GM21786 (cell line): Measurements from ENCODE around the gene SNW1.
A peak's percentile ranks its signal among the peaks of the same experiment; 100 is the strongest.
"Not testable (repeated sequence)": the region's sequence is repeated elsewhere in the genome, so short reads cannot be mapped to it uniquely, and the experiment has no call there.

Experiments
- ATAC-seq: cut with Tn5 transposase; IDR thresholded peaks from one replicate; pipeline ENCODE4 v1.9.1; 2021; ENCODE audit not compliant: unreplicated experiment

Gene SNW1

DNA sequence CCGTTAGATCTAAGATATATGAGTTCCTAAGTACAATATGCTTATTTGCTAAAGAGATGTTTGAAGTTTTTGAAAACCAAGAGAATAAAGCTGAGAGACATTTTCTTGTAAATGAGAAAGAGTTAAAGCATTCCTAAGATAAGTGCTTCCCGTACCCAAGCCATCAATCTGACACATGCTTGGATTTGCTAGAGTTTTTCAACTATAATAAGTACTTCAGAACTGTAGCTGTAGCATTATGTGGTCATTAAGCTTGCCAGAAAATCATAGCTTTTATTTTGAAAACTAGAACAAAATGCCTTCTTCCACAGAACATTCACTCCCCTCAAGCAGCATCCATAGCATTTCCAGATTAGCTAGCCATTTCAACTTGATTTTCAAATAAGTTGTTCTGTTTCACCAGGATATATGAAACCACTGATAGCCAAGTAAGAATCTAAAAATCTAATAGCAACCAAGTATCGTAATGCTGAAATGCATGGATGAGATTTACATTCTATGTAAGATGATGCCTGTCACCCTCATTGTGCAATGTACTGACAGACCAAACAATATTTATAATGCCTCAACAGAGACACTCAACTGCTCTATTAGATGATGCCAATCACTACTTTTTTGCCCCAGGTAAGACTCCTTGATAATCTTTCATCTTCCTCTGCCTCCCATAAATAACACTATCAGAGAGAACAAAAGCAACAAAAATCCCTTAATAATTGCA, 8.0 kb downstream of the SNW1 start:
- ATAC-seq: no peak

DNA sequence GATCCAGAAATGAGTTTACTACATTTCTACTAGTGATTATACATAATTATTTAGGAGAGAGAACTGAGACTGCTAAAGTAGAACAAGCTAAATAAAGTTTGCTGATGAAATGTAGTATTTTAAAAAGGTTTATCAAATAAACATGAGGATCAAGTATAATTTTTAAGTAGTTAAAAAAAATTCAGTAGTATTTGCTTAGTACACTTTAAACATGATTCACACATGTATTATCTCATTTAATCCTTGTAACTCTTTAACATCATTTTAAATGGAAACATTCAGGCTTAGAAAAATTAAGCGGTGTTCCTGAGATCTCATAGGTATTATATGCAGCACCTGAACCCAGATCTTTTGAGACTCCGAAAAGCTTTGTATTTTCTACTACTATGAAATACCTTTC, 8.7 kb downstream of the SNW1 start:
- no peak for ATAC-seq

DNA sequence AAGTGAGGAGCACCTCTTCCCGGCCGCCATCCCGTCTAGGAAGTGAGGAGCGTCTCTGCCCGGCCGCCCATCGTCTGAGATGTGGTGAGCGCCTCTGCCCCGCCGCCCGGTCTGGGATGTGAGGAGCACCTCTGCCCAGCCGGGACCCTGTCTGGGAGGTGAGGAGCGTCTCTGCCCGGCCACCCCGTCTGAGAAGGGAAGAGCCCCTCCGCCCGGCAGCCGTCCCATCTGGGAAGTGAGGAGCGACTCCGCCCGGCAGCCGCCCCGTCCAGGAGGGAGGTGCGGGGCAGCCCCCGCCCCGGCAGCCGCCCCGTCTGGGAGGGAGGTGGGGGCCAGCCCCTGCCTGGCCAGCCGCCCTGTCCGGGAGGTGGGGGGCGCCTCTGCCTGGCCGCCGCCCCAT, 13.5 kb downstream of the SNW1 start:
- ATAC-seq: not testable (repeated sequence)

DNA sequence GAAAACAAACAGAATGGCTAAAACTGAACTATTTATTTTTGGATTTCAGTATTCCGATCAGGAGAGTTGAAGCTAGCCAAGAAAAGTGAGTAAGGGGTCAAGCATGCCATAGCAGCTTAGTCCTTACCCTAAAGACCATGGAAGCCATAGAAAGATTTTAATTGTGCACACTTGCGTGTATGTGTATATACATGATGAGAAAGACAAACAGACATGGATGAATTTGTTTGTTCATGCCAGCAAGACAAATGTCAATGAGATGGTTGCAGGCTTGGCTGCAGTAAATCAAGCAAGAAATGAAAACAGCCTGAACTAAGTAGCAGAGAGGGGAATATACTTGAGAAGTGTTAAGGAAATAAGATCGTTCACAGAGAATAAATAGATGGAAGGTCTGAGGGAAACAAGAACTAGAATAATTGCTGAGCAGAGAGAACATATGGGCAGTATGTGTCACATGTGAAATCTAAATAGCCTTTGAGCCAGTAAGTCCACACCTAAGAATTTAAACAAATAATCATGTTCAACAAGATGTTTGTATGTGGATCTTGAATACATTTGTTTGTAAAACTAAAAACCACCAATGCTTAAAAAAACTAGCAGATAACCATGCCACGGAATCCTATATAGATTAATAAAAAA, 14.8 kb downstream of the SNW1 start:
- ATAC-seq: no peak

DNA sequence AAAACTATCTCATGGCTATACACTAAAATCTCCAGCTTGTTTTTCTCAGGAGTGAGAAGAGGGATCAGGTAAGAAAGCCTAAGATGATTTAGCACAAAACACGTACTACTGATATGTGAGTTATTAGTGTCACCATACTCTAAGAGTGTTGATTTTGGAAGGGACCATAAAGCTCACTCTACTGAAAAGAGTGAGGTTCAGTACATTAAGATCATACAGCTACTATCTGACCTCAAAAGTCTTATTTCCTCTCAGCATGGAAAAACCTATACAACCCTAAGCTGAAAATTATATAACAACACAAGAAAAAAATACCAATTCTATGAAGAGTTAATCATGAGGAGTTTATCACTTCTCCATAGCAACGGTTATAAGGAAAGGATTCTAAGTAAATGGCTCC, 19.5 kb downstream of the SNW1 start:
- ATAC-seq: no peak

DNA sequence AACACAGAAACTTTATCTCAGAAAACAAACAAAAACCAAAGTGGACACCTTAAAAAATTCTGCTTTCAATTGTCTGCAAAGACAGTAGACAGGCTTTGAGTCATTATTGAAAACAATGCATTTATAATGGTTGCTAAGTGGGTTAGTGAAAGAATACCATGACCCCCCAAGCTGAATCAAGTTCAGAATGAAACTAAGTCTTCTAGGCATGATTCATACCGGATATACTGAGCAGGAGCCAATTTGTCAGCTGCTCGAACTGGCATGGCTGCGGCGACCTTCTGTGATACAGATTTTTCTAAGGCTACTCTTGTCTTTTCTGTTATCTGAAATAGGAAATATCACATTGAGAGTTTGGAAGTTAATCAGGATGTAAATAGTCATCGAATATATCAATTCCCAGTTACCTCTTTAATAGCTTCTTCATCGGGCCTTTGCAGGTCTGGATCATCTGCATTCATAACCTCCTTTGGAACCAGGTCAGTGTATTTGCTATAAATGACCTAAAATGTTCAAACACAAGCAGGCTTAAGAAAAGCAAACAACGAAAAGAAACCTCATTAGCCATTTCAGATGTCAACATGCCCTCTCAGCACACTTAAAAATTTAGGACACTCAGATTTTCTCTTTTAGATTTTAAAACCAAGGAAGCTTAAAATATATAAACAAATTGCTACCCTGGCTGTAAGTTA, 22.3 kb downstream of the SNW1 start:
- ATAC-seq: no peak

DNA sequence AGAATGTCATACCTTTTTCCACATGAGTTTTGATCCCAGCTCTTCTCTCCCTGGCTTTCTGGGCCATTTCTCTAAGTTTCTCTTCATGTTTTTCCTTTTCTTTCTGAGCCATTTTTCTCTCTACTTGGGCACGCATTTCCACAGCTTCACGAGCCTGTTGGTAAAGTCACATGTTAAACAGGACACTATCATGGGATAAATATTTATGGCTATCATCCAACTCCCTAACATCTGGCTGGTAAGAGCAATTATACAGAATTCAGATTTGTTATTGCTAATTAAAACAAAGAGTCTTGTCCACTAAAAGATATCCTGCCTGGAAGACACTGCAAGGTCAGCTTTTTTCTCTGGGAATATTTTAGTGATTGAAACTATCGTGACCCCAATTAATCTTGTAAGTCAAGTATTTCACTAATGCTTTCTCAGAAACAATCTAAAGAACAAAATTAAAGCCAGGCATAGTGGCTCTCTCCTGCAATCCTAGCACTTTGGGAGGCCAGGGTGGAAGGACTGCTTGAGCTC, 29.9 kb downstream of the SNW1 start:
- no peak for ATAC-seq

DNA sequence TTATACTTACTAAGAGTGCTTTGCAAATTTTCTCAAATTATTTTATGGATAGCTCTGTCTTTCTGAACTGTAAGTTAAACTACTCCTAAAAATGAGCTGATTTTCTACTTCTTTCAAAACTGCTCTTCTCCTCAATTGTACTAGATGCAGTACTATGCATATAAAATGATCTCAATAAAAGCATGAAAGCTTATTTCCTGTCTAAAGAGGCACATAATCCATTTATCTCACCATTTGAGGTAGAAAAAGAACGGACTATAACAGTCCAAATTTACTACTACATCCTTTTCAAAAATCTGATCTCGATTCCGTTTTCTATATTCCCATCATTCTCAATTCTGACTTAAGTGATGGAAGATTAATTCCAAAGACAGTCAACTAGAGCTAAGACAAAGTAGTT, 38.7 kb downstream of the SNW1 start:
- no peak for ATAC-seq

DNA sequence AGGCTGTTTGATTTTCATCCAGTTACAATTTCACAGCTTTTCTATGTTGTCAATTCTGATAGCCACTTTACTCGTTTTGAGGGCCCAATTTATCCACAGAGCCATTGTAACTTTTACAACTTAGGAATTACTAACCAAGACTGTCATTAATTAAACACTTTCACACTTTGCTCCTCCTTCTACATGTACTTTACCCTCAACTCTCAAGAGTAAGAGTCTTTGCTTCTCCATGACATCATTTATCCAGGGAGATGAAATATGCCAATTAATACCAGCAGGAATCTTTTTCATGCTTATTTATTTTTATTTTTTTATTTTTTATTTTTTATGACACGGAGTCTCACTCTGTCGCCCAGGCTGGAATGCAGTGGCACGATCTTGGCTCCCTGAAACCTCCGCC, 39.5 kb downstream of the SNW1 start:
- no peak for ATAC-seq

DNA sequence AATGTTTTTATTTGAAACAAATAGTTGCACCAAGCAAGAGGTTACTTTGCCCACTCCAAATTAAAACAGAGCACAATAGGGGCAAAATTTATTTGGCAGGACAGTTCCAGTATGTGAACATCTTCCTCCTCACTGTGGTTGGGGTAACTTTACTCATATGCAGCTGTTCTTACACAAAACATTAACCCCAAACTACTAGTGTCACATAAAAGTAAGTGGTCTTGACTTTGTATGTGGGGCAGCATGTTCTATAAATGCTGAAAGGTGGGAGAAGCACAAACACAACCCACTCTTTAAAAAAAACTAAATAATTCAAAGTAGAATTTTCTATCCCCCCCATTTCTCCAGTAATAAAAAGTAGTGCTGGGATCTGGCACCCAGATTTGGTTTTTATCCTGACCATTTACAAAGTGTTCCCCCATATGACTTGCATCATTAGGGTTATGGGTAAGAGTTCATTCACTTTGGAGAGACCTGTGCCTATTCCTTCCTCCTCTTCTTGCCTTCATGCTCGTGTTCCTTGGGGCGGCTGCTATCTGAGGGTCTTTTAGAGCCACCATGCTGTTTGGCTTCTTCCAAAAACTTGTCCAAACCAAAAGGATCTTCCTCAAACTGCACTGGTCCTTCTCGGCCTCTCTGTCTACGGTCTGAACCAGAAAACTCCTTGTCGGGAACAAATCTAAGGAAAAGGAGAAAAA, 43.2 kb downstream of the SNW1 start:
- no peak for ATAC-seq

DNA sequence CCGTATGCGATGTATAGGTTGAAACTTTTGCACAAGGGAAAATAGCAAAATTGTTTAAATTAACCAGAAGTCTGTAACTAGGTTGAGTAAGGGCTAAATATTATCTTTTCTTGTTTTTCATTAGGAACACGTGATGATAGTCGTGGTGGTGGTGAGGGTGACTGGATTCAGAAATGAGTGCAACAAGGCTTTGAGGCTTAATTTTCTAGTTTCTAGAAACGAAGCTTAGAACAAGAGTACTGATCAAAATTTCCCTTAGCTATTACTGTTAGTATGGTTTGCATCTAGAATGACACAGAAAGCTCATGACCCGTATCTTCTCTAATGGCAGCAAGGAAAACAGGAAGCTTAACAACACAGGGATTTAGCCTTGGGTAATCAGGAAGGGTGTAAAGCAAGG, 46.0 kb downstream of the SNW1 start:
- no peak for ATAC-seq

DNA sequence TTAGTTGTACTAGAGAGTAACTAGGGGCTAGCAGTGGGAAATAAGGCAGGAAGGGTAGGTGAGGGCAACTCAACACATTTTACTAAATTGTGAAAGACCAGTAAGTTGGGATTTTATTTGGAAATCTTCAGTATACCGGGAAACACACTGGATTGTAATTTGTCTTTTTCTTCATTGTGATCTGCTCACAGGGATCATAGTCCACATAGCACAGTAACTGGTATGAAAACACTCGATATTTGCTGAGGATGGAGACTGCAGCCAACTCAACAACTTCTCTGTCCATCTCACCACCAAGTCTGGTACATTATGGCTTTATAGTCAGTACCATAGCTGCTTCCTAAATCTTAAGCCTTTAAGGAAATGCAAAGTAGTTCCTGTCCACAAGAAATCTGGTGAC, 50.6 kb downstream of the SNW1 start:
- ATAC-seq: no peak

DNA sequence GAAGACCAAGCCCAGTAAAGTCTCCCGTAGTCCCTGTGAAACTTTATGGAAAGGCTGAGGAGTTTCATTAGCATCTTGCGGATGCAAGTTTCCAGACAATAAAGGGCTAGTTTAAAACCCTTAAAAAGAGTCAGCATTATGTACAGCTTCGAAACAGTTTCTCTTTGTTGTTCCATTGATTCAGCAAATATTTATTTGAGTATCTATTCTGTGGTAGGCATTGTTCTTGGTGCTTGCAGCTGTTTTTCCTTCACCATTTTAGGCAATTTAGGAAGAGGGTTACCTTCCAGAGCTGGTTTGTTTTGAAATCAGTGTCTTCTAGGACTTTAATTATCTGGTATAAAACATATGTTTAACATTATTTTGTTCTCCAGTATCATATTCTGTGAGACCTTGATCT, 51.5 kb downstream of the SNW1 start:
- ATAC-seq: no peak

DNA sequence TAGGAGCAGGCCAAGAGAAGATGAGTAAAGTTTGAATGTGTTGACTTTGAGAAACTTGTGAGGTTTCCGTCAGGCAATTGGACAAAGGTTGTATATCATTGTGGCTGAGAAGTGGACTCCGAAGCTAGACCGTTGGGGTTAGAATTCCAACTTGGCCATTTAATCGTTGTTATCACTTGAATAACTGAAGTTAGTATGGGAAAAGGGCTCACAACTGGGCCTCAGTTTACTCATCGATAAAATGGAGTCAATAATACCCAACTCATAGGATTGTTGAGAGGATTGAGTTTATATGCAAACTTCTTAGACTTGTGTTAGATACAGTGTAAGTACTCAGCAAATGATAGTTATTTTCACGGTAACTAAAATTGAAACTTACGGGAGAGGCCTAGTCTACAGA, 52.2 kb downstream of the SNW1 start:
- no peak for ATAC-seq

DNA sequence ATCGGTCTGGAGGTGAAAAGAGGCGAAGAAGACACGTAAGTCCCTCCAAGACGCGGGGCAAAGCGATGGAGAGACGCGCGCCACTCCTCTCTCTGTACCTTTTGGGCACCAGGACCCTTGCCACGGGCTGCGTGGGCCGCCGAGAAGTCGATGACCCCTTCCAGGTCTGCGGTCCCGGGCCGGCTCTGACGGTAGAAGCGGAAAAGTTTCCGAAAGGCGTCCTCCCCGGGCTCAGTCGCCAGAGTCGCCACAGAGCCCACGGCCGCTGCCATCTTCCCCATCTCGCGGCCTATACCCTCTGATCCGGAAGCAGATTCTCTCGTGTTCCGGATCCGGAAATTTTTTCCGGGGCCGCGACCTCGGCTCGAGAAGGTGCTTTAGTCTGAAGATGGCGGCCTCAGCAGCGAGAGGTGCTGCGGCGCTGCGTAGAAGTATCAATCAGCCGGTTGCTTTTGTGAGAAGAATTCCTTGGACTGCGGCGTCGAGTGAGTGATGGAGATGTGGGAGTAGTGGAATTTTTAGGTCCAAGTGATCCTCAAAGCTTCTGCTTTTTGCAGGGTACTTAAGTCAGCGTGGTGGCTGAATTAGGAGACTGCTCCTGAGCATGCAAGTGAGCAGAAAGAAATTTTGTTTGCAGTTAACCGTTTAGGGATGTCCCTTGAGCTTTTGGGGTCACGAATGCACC, 53.1 kb downstream of the SNW1 start, which contains the start of the genes ALKBH1 and SLIRP:
Gene ALKBH1, minus strand, starts transcription at position 300 of the 685 bp plus-strand sequence. Its CDS starts 19 bp downstream, at position 281.
Gene SLIRP, plus strand, starts transcription at position 380 of the 685 bp plus-strand sequence. Its CDS starts 9 bp downstream, at position 389.
- peak; percentile 96 for ATAC-seq

DNA sequence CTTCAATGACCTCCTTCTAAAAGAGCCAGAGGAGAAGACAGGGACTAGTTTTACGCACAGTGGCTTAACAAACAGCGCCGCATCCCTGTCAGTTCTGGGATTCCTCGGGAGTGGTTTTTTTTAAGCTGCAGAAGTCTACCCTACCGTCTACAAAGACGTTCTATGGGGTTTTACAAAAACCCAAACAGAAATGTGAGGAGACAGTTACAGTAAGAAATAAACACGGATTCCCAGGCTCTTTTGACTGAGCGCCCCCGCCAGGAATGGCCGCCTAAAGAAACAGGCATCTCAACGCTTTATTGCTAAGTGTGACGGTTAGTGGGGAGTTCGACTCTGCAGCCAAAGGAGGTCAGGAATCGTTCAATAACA, 53.6 kb downstream of the SNW1 start:
- ATAC-seq: peak; percentile 36

DNA sequence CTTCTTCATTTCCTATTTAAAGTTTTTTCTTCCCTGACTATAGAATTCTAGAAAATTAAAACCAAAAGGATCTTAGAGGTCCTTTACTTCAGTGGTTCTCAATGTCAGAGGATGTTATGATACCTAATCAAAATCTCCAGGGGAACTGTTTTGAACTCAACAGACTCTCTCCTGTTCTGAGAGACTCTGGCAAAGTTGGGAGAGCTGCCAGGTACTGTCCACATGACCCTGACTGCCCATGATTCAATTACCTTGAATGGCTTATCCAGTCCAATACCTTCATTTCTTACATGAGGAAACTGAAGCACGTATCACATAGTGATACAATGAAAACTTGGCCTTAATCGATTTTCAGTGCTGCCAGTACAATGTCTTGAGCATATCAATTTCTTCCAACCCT, 69.7 kb downstream of the SNW1 start:
- no peak for ATAC-seq

DNA sequence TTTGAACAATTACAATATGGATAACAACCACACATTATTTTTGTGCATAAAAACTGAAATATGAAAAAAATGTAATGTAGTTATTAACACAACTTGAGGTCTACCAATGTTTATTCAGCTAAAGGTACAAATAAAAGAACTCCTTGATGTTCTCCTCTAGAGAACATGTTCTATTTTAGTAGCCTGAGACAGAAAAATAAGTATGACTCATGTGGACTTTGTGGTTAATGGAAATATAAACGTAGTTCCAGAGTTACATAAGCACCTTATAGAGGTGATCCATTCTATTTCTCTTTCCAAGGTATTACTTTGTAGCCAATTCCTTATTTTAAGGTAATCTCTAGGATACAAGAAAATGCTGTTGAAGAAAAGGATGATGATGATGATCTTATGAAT, 78.8 kb downstream of the SNW1 start:
- no peak for ATAC-seq

DNA sequence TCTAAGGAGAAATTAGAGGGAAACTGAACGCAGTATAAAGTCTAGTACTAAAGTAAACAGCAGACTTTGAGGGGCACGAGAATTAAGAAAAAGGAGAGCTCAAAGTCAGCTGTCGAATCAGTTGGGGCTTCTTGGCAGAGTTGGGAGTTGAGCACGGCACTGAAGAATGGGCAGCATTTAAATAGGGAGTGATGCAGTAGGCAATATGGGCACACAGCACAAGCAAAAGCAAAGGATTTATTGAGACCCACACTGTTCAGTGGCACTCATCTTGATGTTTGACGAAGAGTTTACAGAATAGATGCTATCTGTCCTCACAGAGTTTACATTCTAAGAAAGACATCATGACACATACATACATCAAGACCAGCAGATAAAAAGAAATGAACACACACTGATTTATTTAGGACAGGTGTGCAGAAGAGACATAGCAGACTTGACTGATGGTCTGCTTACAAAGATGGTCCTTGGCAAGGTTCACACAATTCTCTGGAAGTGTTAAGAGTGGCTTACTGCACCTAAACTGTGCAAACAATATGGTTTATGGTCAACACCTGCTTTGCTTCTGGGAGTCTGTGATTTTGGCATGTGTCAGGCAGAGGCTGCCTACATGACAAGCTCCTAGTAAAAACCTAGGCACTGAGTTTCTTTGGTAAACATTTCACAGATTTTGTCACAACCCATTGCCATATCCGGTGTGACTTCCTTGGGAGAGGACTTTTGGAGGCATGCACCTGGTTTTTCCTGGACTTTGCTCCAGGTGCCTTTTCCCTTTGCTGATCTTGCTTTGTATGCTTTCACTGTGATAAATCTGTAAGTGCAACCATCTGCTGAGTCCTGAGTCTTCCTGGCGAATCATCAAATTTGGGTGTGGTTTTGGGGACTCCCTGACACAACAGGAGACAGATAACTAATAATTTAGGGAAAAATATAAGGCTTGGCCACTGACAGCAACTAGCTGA, 79.5 kb downstream of the SNW1 start:
- ATAC-seq: no peak

DNA sequence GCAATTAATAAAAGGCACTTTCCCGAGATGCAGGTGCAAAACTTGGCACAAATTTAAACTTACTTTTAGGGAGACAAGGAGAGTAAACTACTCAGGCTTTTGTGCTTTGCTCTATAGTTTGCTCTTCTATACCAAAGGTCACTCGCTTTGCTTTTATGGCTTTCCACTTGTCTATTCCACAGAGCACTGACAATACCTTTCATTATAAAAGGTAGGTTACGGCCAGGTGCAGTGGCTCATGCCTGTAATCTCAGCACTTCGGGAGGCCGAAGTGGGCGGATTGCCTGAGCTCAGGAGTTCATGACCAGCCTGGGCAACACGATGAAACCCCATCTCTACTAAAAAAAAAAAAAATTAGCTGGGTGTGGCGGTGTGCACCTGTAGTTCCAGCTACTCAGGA, 86.0 kb downstream of the SNW1 start:
- ATAC-seq: no peak
